Endothelial cell of umbilical vein (primary cell): ENCODE results near the gene PAXX. TPM values are rescaled to one million over a fixed set of nuclear protein-coding genes. Genes with fewer than 3 reads are reported as not detected.

Experiments
- BruUV-seq: library from RNA; stranded (reverse); fragments of 400-500 nt; replicated peaks from 2 replicates; lab custom pipeline; 2021; lab: Mats Ljungman, UMichigan
- CTCF ChIA-PET: fragments of 300-600, 350-600 bp; sonication (Branson Sonifier 250); formaldehyde crosslinking; loops from one replicate; lab custom pipeline; 2021; ENCODE audit warnings: antibody characterized with exemption, inconsistent platforms; lab: Charles Lee
- POLR2A ChIA-PET: fragments of 300-600, 350-600 bp; sonication (Branson Sonifier 250); formaldehyde crosslinking; loops from one replicate; lab custom pipeline; 2021; ENCODE audit warnings: antibody characterized with exemption, inconsistent platforms; lab: Charles Lee
- DNase-seq: peaks from one replicate; pipeline ENCODE4 v3.0.0-alpha.2; 2011; ENCODE audit warnings: low read depth, low spot score
- FAIRE-seq: peaks from 2 replicates; lab custom pipeline; 2011; peaks lifted over from hg19 to GRCh38; lab: Jason Lieb, UNC
- H2AFZ ChIP-seq: 2 replicates; pipeline ENCODE4 v1.6.0; 2012; ENCODE audit warnings: low read depth, low read length, control low read depth, inconsistent platforms
- H3K27ac ChIP-seq: 2 replicates; pipeline ENCODE4 v1.5.1; 2011; ENCODE audit warnings: low read depth, mild to moderate bottlenecking, control low read depth, low read length, moderate library complexity; ENCODE audit not compliant: insufficient read depth
- H3K27me3 ChIP-seq, 2 experiments: 2 replicates each; pipeline versions ENCODE4 v1.6.0 to v1.6.1; 2011; ENCODE audit warnings: low read length in 2 of 2, mixed read lengths in 1 of 2; ENCODE audit not compliant: control insufficient read depth in 2 of 2, insufficient read depth in 2 of 2
- H3K36me3 ChIP-seq, 2 experiments: 2 replicates in 1 of 2; 3 replicates in 1 of 2; pipeline ENCODE4 v1.5.1; 2011; ENCODE audit warnings: low read length in 2 of 2, mild to moderate bottlenecking in 1 of 2, moderate library complexity in 1 of 2; ENCODE audit not compliant: control insufficient read depth in 2 of 2, insufficient read depth in 2 of 2; ENCODE audit errors: extremely low read depth in 1 of 2
- H3K4me1 ChIP-seq: 3 replicates; pipeline ENCODE4 v1.5.1; 2011; ENCODE audit warnings: mild to moderate bottlenecking, low read length; ENCODE audit not compliant: control insufficient read depth, insufficient read depth; ENCODE audit errors: extremely low read depth
- H3K4me2 ChIP-seq: 2 replicates; pipeline ENCODE4 v1.6.1; 2011; ENCODE audit warnings: low read length, control low read depth, mixed read lengths; ENCODE audit not compliant: insufficient read depth
- H3K4me3 ChIP-seq, 3 experiments: fragments of 200-600 bp in 1 of 3; sonication (generic), shearing (Covaris generic) in 1 of 3; replicated peaks in 1 of 3; 2 replicates each; pipeline ENCODE4 v1.5.1; 2011 to 2016; ENCODE audit warnings: control low read depth in 3 of 3, low read length in 3 of 3, mild to moderate bottlenecking in 2 of 3, inconsistent platforms in 1 of 3, low read depth in 1 of 3, moderate library complexity in 1 of 3; ENCODE audit not compliant: insufficient read depth in 1 of 3
- H3K79me2 ChIP-seq: 2 replicates; pipeline ENCODE4 v1.6.0; 2012; ENCODE audit warnings: low read length, inconsistent platforms; ENCODE audit not compliant: control insufficient read depth, insufficient read depth
- H3K9ac ChIP-seq: replicated peaks from 2 replicates; pipeline ENCODE3; 2011; ENCODE audit warnings: low read length, control low read depth; ENCODE audit not compliant: insufficient read depth; ENCODE audit errors: extremely low read depth
- H3K9me1 ChIP-seq: replicated peaks from 3 replicates; pipeline ENCODE4 v1.6.0; 2011; ENCODE audit warnings: mild to moderate bottlenecking, low read length; ENCODE audit not compliant: control insufficient read depth, insufficient read depth; ENCODE audit errors: extremely low read depth
- H3K9me3 ChIP-seq: replicated peaks from 2 replicates; pipeline ENCODE4 v1.5.1; 2012; ENCODE audit warnings: low read length, inconsistent platforms; ENCODE audit not compliant: control insufficient read depth, insufficient read depth
- H4K20me1 ChIP-seq: replicated peaks from 2 replicates; pipeline ENCODE3; 2011; ENCODE audit warnings: mild to moderate bottlenecking, low read length; ENCODE audit not compliant: control insufficient read depth, insufficient read depth; ENCODE audit errors: extremely low read depth
- CTCF ChIP-seq, 2 donors: IDR thresholded peaks; 1 replicate in 1 of 2; 2 replicates in 1 of 2; pipeline ENCODE4 v1.5.1; 2011; ENCODE audit warnings: low read length in 2 of 2, mild to moderate bottlenecking in 2 of 2, moderate library complexity in 2 of 2, control low read depth in 1 of 2, inconsistent platforms in 1 of 2, low read depth in 1 of 2; ENCODE audit not compliant: insufficient read depth in 1 of 2; ENCODE audit errors: extremely low read depth in 1 of 2
- EZH2 ChIP-seq: IDR thresholded peaks from 2 replicates; pipeline ENCODE4 v1.6.1; 2012; ENCODE audit warnings: borderline replicate concordance, low read depth, mild to moderate bottlenecking, moderate library complexity, low read length, inconsistent platforms; ENCODE audit not compliant: severe bottlenecking
- FOS ChIP-seq: IDR thresholded peaks from 2 replicates; pipeline ENCODE4 v1.6.1; 2011; ENCODE audit warnings: mild to moderate bottlenecking, low read length, moderate library complexity, borderline replicate concordance; ENCODE audit not compliant: insufficient read depth
- GATA2 ChIP-seq: IDR thresholded peaks from 2 replicates; pipeline ENCODE4 v1.7.0; 2011; ENCODE audit warnings: low read depth, mild to moderate bottlenecking, moderate library complexity, mixed read lengths, low read length; ENCODE audit not compliant: insufficient read length, insufficient read depth
- JUN ChIP-seq: IDR thresholded peaks from 2 replicates; pipeline ENCODE4 v1.6.1; 2011; ENCODE audit warnings: borderline replicate concordance, low read depth; ENCODE audit not compliant: insufficient read length, insufficient read depth
- MAX ChIP-seq: IDR thresholded peaks from 2 replicates; pipeline ENCODE4 v1.6.1; 2011; ENCODE audit not compliant: insufficient read depth, insufficient read length
- MYC ChIP-seq: IDR thresholded peaks from one replicate; pipeline ENCODE4 v1.6.1; 2011; ENCODE audit warnings: mild to moderate bottlenecking, low read depth, low read length
- POLR2A ChIP-seq: IDR thresholded peaks from 2 replicates; pipeline ENCODE4 v1.6.1; 2012; ENCODE audit warnings: low read depth, mild to moderate bottlenecking, control low read depth, low read length
- POLR2AphosphoS5 ChIP-seq: IDR thresholded peaks from 2 replicates; pipeline ENCODE4 v1.6.1; 2012; ENCODE audit warnings: low read depth, mild to moderate bottlenecking, control low read depth, low read length, moderate library complexity; ENCODE audit not compliant: insufficient read depth
- dilution Hi-C: fragments of 300-500 bp; cut with MboI; formaldehyde crosslinking; loops from one replicate; pipeline ENCODE4 v1.15.0; 2019; ENCODE audit warnings: low sequenced_read_pairs; ENCODE audit not compliant: extremely low pct_ligation_motif_present
- intact Hi-C: fragments of 100-400 bp; cut with micrococcal nuclease; formaldehyde crosslinking; loops from one replicate; pipeline ENCODE4 v1.10.0; 2022
- polyA plus RNA-seq, 4 experiments: library from polyadenylated mRNA; depleted of rRNA in 3 of 4; stranded (reverse) in 3 of 4; unstranded in 1 of 4; fragments of >200 nt; gene quantifications; 2 replicates each; pipeline versions ENCODE4 v1.2.1 to v1.2.3, GENCODE V29; 2011 to 2012; ENCODE audit warnings: missing spikeins in 1 of 4
- total RNA-seq: library from RNA; stranded (reverse); gene quantifications from 2 replicates; pipeline ENCODE4 v1.2.3, GENCODE V29; 2021

The PAXX gene
- total and polyA plus RNA-seq, 2 donors (not counting 3 experiments of a cell fraction or from before 2014, with no cell fraction given): 34.0 to 35.0 TPM

GRCh38 chr9:136952876-136953770, 39.1 kb upstream of the PAXX start:
- H3K27me3 ChIP-seq: no peaks in the 10 kb centered on the region
- no peaks in the 10 kb centered on the region for H3K36me3 ChIP-seq
- ChIA-PET CTCF (interaction anchor here (1.2 kb wide), 2 partner anchors 12 to 76 kb away, joined by 3 read pairs; no protein-coding TSS in a partner anchor), POLR2A (interaction anchor here (0.6 kb wide), 1 partner anchor 622 kb away, joined by 4 read pairs; no protein-coding TSS in a partner anchor)
- intact Hi-C loops (no loop called here), dilution Hi-C loops (no loop called here)
- H3K79me2 ChIP-seq: no peaks in the 10 kb centered on the region
- no peaks in the 10 kb centered on the region for H3K9me1 ChIP-seq
- DNase-seq (no peak), FAIRE-seq (no peak)
- H2AFZ ChIP-seq: no peak overlapping the region
- H3K9ac ChIP-seq: no peak overlapping the region
- H3K9me3 ChIP-seq: no peaks in the 10 kb centered on the region
- peaks cover 5% of the 10 kb centered on the region for H3K4me1 ChIP-seq
- no peak overlapping the region for H3K27ac ChIP-seq
- no peaks in the 10 kb centered on the region for H4K20me1 ChIP-seq
- H3K4me2 ChIP-seq: no peak overlapping the region
- H3K4me3 ChIP-seq: no peak overlapping the region
- TF ChIP-seq POLR2AphosphoS5: no peak
- BruUV-seq: no TSS peak

- intact Hi-C loops: no loop called here
- no peaks in the 10 kb centered on the region for H3K27me3 ChIP-seq
- DNase-seq (no peak), FAIRE-seq (no peak)
- H2AFZ ChIP-seq: no peak overlapping the region
- H3K9me3 ChIP-seq: no peaks in the 10 kb centered on the region
- H3K9me1 ChIP-seq: no peaks in the 10 kb centered on the region
- H3K36me3 ChIP-seq: no peaks in the 10 kb centered on the region
- H3K79me2 ChIP-seq: no peaks in the 10 kb centered on the region
- no TSS peak for BruUV-seq
- no peak overlapping the region for H3K4me2 ChIP-seq
- dilution Hi-C loops: no loop called here
- CTCF ChIA-PET: interaction anchor here (1.0 to 1.1 kb wide), 3 partner anchors 42 to 75 kb away, joined by 3 to 5 read pairs (median 4); partner anchors contain the start of gene CLIC3
- TF ChIP-seq EZH2: no peak
- no peak for TF ChIP-seq POLR2A
- no peak for TF ChIP-seq GATA2
- TF ChIP-seq MAX: no peak
- no peak for TF ChIP-seq CTCF (IDR thresholded peaks at IDR 0.05; ENCODE audit: extremely low read depth in 1 of 2, insufficient read depth in 1 of 2, low read depth in 1 of 2, low read length in 2 of 2)
- TF ChIP-seq FOS: no peak
- TF ChIP-seq JUN: no peak
- no peak for TF ChIP-seq POLR2AphosphoS5
- no peak for TF ChIP-seq MYC
- H3K27ac ChIP-seq: no peak overlapping the region
- no peak overlapping the region for H3K4me3 ChIP-seq
- H3K9ac ChIP-seq: no peak overlapping the region
- H4K20me1 ChIP-seq: no peaks in the 10 kb centered on the region
- peaks cover 5% of the 10 kb centered on the region for H3K4me1 ChIP-seq
- POLR2A ChIA-PET: no interaction called here
Observed at GRCh38 chr9:136953771-136954269, 38.4 kb upstream of the PAXX start.
